ENCODE results near the gene HS3ST3A1. TPM values are rescaled to one million over a fixed set of nuclear protein-coding genes. Genes with fewer than 3 reads are reported as not detected.

Gene HS3ST3A1
- polyA plus RNA-seq, 4 donors: 0.25 to 0.44 TPM; not detected in 2

GRCh38 chr17:13544292-13544691 lies 57.4 kb downstream of the HS3ST3A1 start:
- H3K9me3 ChIP-seq (ENCODE audit: control insufficient read depth in 2 of 2, insufficient read depth in 1 of 2, low read depth in 1 of 2, low read length in 1 of 2): no peaks in the 10 kb centered on the region
- H3K27me3 ChIP-seq (ENCODE audit: control insufficient read depth in 3 of 3, insufficient read depth in 3 of 3, low read length in 3 of 3): no peaks in the 10 kb centered on the region
- DNase-seq (no peak), FAIRE-seq (no peak)
- H3K4me3 ChIP-seq (ENCODE audit: low read depth in 1 of 3, low read length in 3 of 3): no peak overlapping the region
- H3K36me3 ChIP-seq (ENCODE audit: control insufficient read depth in 3 of 3, insufficient read depth in 2 of 3, low read depth in 1 of 3, low read length in 3 of 3): no peaks in the 10 kb centered on the region
- no peaks in the 10 kb centered on the region for H3K4me1 ChIP-seq (ENCODE audit: control insufficient read depth in 3 of 3, insufficient read depth in 2 of 3, low read depth in 1 of 3, low read length in 2 of 3)
- H3K27ac ChIP-seq (ENCODE audit: low read depth in 1 of 3, low read length in 2 of 3): no peak overlapping the region
- 54 to 62% (median 58%) methylated on average over 7 of the region's 7 CpGs for WGBS, 3 donors

GRCh38 chr17:13542636-13543035 lies 59.1 kb downstream of the HS3ST3A1 start:
- FAIRE-seq (no peak), DNase-seq (no peak)
- Histone ChIP-seq H3K27me3 (ENCODE audit: control insufficient read depth in 3 of 3, insufficient read depth in 3 of 3, low read length in 3 of 3) (no peaks in the 10 kb centered on the region), H3K9me3 (ENCODE audit: control insufficient read depth in 2 of 2, insufficient read depth in 1 of 2, low read depth in 1 of 2, low read length in 1 of 2) (no peaks in the 10 kb centered on the region), H3K4me3 (ENCODE audit: low read depth in 1 of 3, low read length in 3 of 3) (no peak overlapping the region), H3K36me3 (ENCODE audit: control insufficient read depth in 3 of 3, insufficient read depth in 2 of 3, low read depth in 1 of 3, low read length in 3 of 3) (no peaks in the 10 kb centered on the region), H3K4me1 (ENCODE audit: control insufficient read depth in 3 of 3, insufficient read depth in 2 of 3, low read depth in 1 of 3, low read length in 2 of 3) (no peaks in the 10 kb centered on the region), H3K27ac (ENCODE audit: low read depth in 1 of 3, low read length in 2 of 3) (no peak overlapping the region)

GRCh38 chr17:13541032-13541480 lies 60.7 kb downstream of the HS3ST3A1 start:
- Histone ChIP-seq H3K9me3 (ENCODE audit: control insufficient read depth in 2 of 2, insufficient read depth in 1 of 2, low read depth in 1 of 2, low read length in 1 of 2) (no peaks in the 10 kb centered on the region), H3K4me3 (ENCODE audit: low read depth in 1 of 3, low read length in 3 of 3) (no peak overlapping the region), H3K27me3 (ENCODE audit: control insufficient read depth in 3 of 3, insufficient read depth in 3 of 3, low read length in 3 of 3) (no peaks in the 10 kb centered on the region), H3K27ac (ENCODE audit: low read depth in 1 of 3, low read length in 2 of 3) (no peak overlapping the region), H3K4me1 (ENCODE audit: control insufficient read depth in 3 of 3, insufficient read depth in 2 of 3, low read depth in 1 of 3, low read length in 2 of 3) (no peaks in the 10 kb centered on the region), H3K36me3 (ENCODE audit: control insufficient read depth in 3 of 3, insufficient read depth in 2 of 3, low read depth in 1 of 3, low read length in 3 of 3) (no peaks in the 10 kb centered on the region)
- WGBS, 3 donors: 66 to 83% (median 81%) methylated on average over 2 of the region's 2 CpGs
- DNase-seq (no peak), FAIRE-seq (no peak)

GRCh38 chr17:13540546-13540945 lies 61.2 kb downstream of the HS3ST3A1 start:
- no peaks in the 10 kb centered on the region for H3K4me1 ChIP-seq (ENCODE audit: control insufficient read depth in 3 of 3, insufficient read depth in 2 of 3, low read depth in 1 of 3, low read length in 2 of 3)
- FAIRE-seq (no peak), DNase-seq (no peak)
- no peaks in the 10 kb centered on the region for H3K27me3 ChIP-seq (ENCODE audit: control insufficient read depth in 3 of 3, insufficient read depth in 3 of 3, low read length in 3 of 3)
- 61 to 71% (median 70%) methylated on average over 2 of the region's 2 CpGs for WGBS, 3 donors
- H3K9me3 ChIP-seq (ENCODE audit: control insufficient read depth in 2 of 2, insufficient read depth in 1 of 2, low read depth in 1 of 2, low read length in 1 of 2): no peaks in the 10 kb centered on the region
- no peaks in the 10 kb centered on the region for H3K36me3 ChIP-seq (ENCODE audit: control insufficient read depth in 3 of 3, insufficient read depth in 2 of 3, low read depth in 1 of 3, low read length in 3 of 3)
- no peak overlapping the region for H3K4me3 ChIP-seq (ENCODE audit: low read depth in 1 of 3, low read length in 3 of 3)
- H3K27ac ChIP-seq (ENCODE audit: low read depth in 1 of 3, low read length in 2 of 3): no peak overlapping the region

GRCh38 chr17:13539421-13539820 lies 62.3 kb downstream of the HS3ST3A1 start:
- Histone ChIP-seq H3K27ac (ENCODE audit: low read depth in 1 of 3, low read length in 2 of 3) (no peak overlapping the region), H3K27me3 (ENCODE audit: control insufficient read depth in 3 of 3, insufficient read depth in 3 of 3, low read length in 3 of 3) (no peaks in the 10 kb centered on the region), H3K4me1 (ENCODE audit: control insufficient read depth in 3 of 3, insufficient read depth in 2 of 3, low read depth in 1 of 3, low read length in 2 of 3) (no peaks in the 10 kb centered on the region), H3K9me3 (ENCODE audit: control insufficient read depth in 2 of 2, insufficient read depth in 1 of 2, low read depth in 1 of 2, low read length in 1 of 2) (no peaks in the 10 kb centered on the region), H3K4me3 (ENCODE audit: low read depth in 1 of 3, low read length in 3 of 3) (no peak overlapping the region), H3K36me3 (ENCODE audit: control insufficient read depth in 3 of 3, insufficient read depth in 2 of 3, low read depth in 1 of 3, low read length in 3 of 3) (no peaks in the 10 kb centered on the region)
- 89 to 91% (median 90%) methylated on average over 5 of the region's 5 CpGs for WGBS, 3 donors
- FAIRE-seq: no peak
- DNase-seq: no peak

- WGBS, 3 donors: 78 to 92% (median 86%) methylated on average over 4 of the region's 4 CpGs
- H3K27me3 ChIP-seq (ENCODE audit: control insufficient read depth in 3 of 3, insufficient read depth in 3 of 3, low read length in 3 of 3): no peaks in the 10 kb centered on the region
- H3K27ac ChIP-seq (ENCODE audit: low read depth in 1 of 3, low read length in 2 of 3): no peak overlapping the region
- no peak for FAIRE-seq
- H3K36me3 ChIP-seq (ENCODE audit: control insufficient read depth in 3 of 3, insufficient read depth in 2 of 3, low read depth in 1 of 3, low read length in 3 of 3): no peaks in the 10 kb centered on the region
- H3K9me3 ChIP-seq (ENCODE audit: control insufficient read depth in 2 of 2, insufficient read depth in 1 of 2, low read depth in 1 of 2, low read length in 1 of 2): no peaks in the 10 kb centered on the region
- DNase-seq: no peak
- H3K4me1 ChIP-seq (ENCODE audit: control insufficient read depth in 3 of 3, insufficient read depth in 2 of 3, low read depth in 1 of 3, low read length in 2 of 3): no peaks in the 10 kb centered on the region
- H3K4me3 ChIP-seq (ENCODE audit: low read depth in 1 of 3, low read length in 3 of 3): no peak overlapping the region
Measured at GRCh38 chr17:13538841-13539411, 62.8 kb downstream of the HS3ST3A1 start.

DNA sequence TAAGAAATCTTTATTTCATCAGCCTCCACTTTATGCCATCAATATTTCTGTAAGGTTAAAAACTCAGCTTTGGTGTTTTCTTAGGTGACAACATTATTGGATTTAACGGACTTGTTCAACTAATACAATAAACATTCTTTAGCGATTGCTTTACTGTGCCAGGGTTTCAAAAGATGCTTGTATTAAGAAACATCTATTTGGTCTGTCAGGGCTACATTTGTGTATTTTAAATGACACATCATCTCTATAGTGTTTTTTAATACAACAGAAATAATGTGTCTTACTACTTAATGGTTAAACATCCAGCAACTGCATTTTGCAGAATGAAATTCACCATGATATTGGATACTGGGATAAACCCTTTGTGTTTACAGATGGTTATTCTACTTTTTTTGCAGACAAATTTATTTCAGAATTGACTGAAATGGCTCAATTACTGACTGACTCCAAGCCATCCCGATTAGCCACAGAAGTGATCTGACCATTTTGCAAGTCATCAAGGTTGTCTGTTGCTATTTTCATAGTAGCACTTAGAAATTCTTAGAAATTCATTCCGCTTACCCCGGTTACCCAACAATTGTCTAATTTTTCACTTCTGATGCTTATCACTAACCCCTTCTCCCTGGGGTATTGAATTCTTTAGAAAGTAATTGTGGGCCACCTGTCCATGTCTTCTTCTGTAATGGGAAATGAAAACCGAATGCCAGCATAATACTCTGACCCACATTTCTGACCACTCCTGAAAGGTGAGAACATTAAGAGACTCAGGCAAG lies 63.7 kb downstream of the HS3ST3A1 start:
- Histone ChIP-seq H3K9me3 (ENCODE audit: control insufficient read depth in 2 of 2, insufficient read depth in 1 of 2, low read depth in 1 of 2, low read length in 1 of 2) (no peaks in the 10 kb centered on the region), H3K4me1 (ENCODE audit: control insufficient read depth in 3 of 3, insufficient read depth in 2 of 3, low read depth in 1 of 3, low read length in 2 of 3) (no peaks in the 10 kb centered on the region), H3K4me3 (ENCODE audit: low read depth in 1 of 3, low read length in 3 of 3) (no peak overlapping the region), H3K27ac (ENCODE audit: low read depth in 1 of 3, low read length in 2 of 3) (no peak overlapping the region), H3K36me3 (ENCODE audit: control insufficient read depth in 3 of 3, insufficient read depth in 2 of 3, low read depth in 1 of 3, low read length in 3 of 3) (no peaks in the 10 kb centered on the region), H3K27me3 (ENCODE audit: control insufficient read depth in 3 of 3, insufficient read depth in 3 of 3, low read length in 3 of 3) (no peaks in the 10 kb centered on the region)
- FAIRE-seq: no peak
- WGBS, 3 donors: 81 to 84% (median 82%) methylated on average over 6 of the region's 6 CpGs
- DNase-seq: no peak

GRCh38 chr17:13537167-13537731 lies 64.5 kb downstream of the HS3ST3A1 start:
- no peaks in the 10 kb centered on the region for H3K9me3 ChIP-seq (ENCODE audit: control insufficient read depth in 2 of 2, insufficient read depth in 1 of 2, low read depth in 1 of 2, low read length in 1 of 2)
- H3K27ac ChIP-seq (ENCODE audit: low read depth in 1 of 3, low read length in 2 of 3): no peak overlapping the region
- no peaks in the 10 kb centered on the region for H3K4me1 ChIP-seq (ENCODE audit: control insufficient read depth in 3 of 3, insufficient read depth in 2 of 3, low read depth in 1 of 3, low read length in 2 of 3)
- FAIRE-seq (no peak), DNase-seq (no peak)
- 74 to 79% (median 79%) methylated on average over 5 of the region's 5 CpGs for whole genome bisulfite sequencing, 3 donors
- no peaks in the 10 kb centered on the region for H3K36me3 ChIP-seq (ENCODE audit: control insufficient read depth in 3 of 3, insufficient read depth in 2 of 3, low read depth in 1 of 3, low read length in 3 of 3)
- H3K27me3 ChIP-seq (ENCODE audit: control insufficient read depth in 3 of 3, insufficient read depth in 3 of 3, low read length in 3 of 3): no peaks in the 10 kb centered on the region
- H3K4me3 ChIP-seq (ENCODE audit: low read depth in 1 of 3, low read length in 3 of 3): no peak overlapping the region

Data from small intestine (tissue), 7 donors.